Lung (tissue), 12 donors: Measurements from ENCODE around the gene LRRC14B. TPM values are rescaled to one million over a fixed set of nuclear protein-coding genes. Genes with fewer than 3 reads are reported as not detected.
"Not testable (repeated sequence)": the region's sequence is repeated elsewhere in the genome, so short reads cannot be mapped to it uniquely, and the experiment has no call there.

Source experiments
- ATAC-seq: fragments of 200-7000 bp; cut with Tn5 transposase; one replicate; pipeline ENCODE4 v1.9.1; 2020; ENCODE audit warnings: moderate number of reproducible peaks; ENCODE audit not compliant: insufficient read depth, low FRiP score
- DNase-seq, 3 donors: peaks; one replicate each; pipeline ENCODE4 v3.0.0-alpha.2; 2013 to 2017
- H3K27ac ChIP-seq, 2 donors: one replicate each; pipeline ENCODE4 v1.5.1; 2013; ENCODE audit warnings: mild to moderate bottlenecking in 2 of 2, moderate library complexity in 2 of 2, control low read depth in 1 of 2, inconsistent platforms in 1 of 2, low read depth in 1 of 2, low read length in 1 of 2
- H3K27me3 ChIP-seq, 3 donors: one replicate each; pipeline ENCODE4 v1.5.1; 2013; ENCODE audit warnings: low read length in 2 of 3; ENCODE audit not compliant: control insufficient read depth in 3 of 3, insufficient read depth in 3 of 3
- H3K36me3 ChIP-seq, 4 donors: one replicate each; pipeline ENCODE4 v1.5.1; 2013; ENCODE audit warnings: low read length in 4 of 4, mild to moderate bottlenecking in 1 of 4, moderate library complexity in 1 of 4; ENCODE audit not compliant: control insufficient read depth in 4 of 4, insufficient read depth in 4 of 4
- H3K4me1 ChIP-seq, 5 donors: one replicate each; pipeline ENCODE4 v1.5.1; 2013; ENCODE audit warnings: low read length in 5 of 5, mild to moderate bottlenecking in 2 of 5, moderate library complexity in 1 of 5; ENCODE audit not compliant: control insufficient read depth in 5 of 5, insufficient read depth in 5 of 5
- H3K4me3 ChIP-seq: one replicate; pipeline ENCODE4 v1.5.1; 2013; ENCODE audit warnings: mild to moderate bottlenecking, control low read depth, moderate library complexity
- H3K9ac ChIP-seq, 2 donors: one replicate each; pipeline ENCODE4 v1.5.1; 2013; ENCODE audit warnings: low read length in 2 of 2, control low read depth in 1 of 2; ENCODE audit not compliant: insufficient read depth in 1 of 2
- H3K9me3 ChIP-seq, 4 donors: one replicate each; pipeline ENCODE4 v1.5.1; 2013; ENCODE audit warnings: low read length in 3 of 4, mild to moderate bottlenecking in 1 of 4, moderate library complexity in 1 of 4; ENCODE audit not compliant: control insufficient read depth in 4 of 4, insufficient read depth in 3 of 4
- CTCF ChIP-seq: IDR thresholded peaks from 2 replicates; pipeline ENCODE4 v1.5.1; 2012; ENCODE audit warnings: mild to moderate bottlenecking; ENCODE audit errors: control extremely low read depth, extremely low read depth
- WGBS, 2 donors: extraction: QIAGEN DNeasy Blood & Tissue Kit; methylation state at CpG; one replicate each; pipeline ENCODE4 v1.1.7; 2013; 5-methylcytosine and 5-hydroxymethylcytosine counted together
- polyA plus RNA-seq, 2 donors: library from polyadenylated mRNA; stranded (reverse); fragments of 200-250 nt; gene quantifications; one replicate each; pipeline ENCODE4 v1.2.1, GENCODE V29; 2013
- total RNA-seq, 2 donors: library from RNA; depleted of rRNA in 1 of 2; stranded (reverse); fragments of >200 nt in 1 of 2; gene quantifications; one replicate each; pipeline ENCODE4 v1.2.1, GENCODE V29; 2014 to 2021
- donor health status: control.
- donor health status: control.
- donor health status: Bipolar disorder and iron deficiency.
- donor health status: healthy.
- donor health status: DM: yes; HTN: yes; CAD: no.

LRRC14B gene
- total and polyA plus RNA-seq, 4 donors: 0.14 TPM; not detected in 3

DNA sequence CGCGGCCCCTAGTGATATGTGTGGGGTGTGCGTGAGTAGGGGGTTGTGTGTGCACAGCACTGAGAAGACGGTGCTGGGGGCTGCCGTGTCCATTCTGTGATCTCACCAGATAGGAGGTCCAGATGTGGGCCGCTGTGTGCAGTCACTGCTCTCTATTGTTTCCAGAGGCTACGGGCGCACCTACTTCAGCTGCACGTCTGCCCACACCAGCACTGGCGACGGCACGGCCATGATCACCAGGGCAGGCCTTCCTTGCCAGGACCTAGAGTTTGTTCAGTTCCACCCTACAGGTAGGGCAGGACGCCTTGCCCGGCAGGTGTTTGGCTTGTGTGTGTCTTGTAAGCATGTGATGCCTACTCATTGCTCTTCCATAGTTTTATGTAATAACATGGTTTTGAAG, 39.4 kb downstream of the LRRC14B start:
- H3K36me3 ChIP-seq: peaks cover 21 to 50% (median 30%) of the 10 kb centered on the region in 4 donors
- no peaks in the 10 kb centered on the region for H3K4me1 ChIP-seq
- no peak for TF ChIP-seq CTCF
- no peak for ATAC-seq
- H3K9ac ChIP-seq: no peak overlapping the region
- no peaks in the 10 kb centered on the region for H3K27me3 ChIP-seq
- H3K4me3 ChIP-seq: no peak overlapping the region
- no peaks in the 10 kb centered on the region for H3K9me3 ChIP-seq
- WGBS, 2 donors: 94 to 96% methylated on average over 14 of the region's 14 CpGs
- DNase-seq: no peak
- no peak overlapping the region for H3K27ac ChIP-seq

- Histone ChIP-seq H3K9me3 (no peaks in the 10 kb centered on the region), H3K9ac (no peak overlapping the region), H3K27ac (no peak overlapping the region), H3K4me3 (no peak overlapping the region), H3K36me3 (peaks cover 13 to 47% (median 26%) of the 10 kb centered on the region in 4 donors), H3K4me1 (no peaks in the 10 kb centered on the region), H3K27me3 (no peaks in the 10 kb centered on the region)
- no peak for ATAC-seq
- 85 to 87% methylated on average over 13 of the region's 13 CpGs for WGBS, 2 donors
- no peak for TF ChIP-seq CTCF
- DNase-seq: no peak
Observed at GRCh38 chr5:231661-232060, 40.4 kb downstream of the LRRC14B start.

DNA sequence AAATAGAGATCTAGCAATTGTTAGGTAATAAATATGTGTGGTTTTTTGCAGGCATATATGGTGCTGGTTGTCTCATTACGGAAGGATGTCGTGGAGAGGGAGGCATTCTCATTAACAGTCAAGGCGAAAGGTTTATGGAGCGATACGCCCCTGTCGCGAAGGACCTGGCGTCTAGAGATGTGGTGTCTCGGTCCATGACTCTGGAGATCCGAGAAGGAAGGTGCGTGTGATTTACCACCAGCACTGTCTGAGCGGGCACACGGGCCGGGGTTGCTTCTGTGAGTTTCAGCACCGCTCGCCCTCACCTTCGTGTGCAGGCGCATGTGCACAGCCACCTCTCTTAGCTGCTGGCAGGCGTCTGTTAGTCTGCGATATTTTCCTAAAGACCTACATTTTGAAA, 42.1 kb downstream of the LRRC14B start:
- H3K36me3 ChIP-seq: peaks cover 9 to 40% (median 21%) of the 10 kb centered on the region in 4 donors

DNA sequence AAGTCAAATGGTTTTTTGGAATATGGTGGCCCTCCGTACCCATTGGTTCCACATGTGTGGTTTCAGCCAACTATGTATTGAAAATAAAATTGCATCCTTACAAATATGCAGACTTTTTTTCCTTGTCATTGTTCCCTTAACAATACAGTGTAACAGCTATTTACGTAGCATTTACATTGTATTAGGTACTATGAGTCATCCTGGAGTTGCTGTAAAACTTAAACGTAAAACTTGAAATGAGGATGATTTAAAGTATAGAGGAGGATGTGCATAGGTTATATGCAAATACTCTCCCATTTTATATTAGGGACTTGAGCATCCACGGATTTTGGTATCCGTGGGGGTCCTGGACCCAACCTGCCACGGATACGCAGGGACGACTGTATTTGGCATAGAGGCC, 43.2 kb downstream of the LRRC14B start:
- Histone ChIP-seq H3K9me3 (no peaks in the 10 kb centered on the region), H3K4me3 (no peak overlapping the region), H3K27ac (no peak overlapping the region), H3K4me1 (no peaks in the 10 kb centered on the region), H3K36me3 (peaks cover 6 to 39% (median 17%) of the 10 kb centered on the region in 4 donors), H3K9ac (no peak overlapping the region), H3K27me3 (no peaks in the 10 kb centered on the region)
- DNase-seq (no peak), ATAC-seq (no peak)
- no peak for TF ChIP-seq CTCF
- WGBS, 2 donors: 86 to 94% methylated on average over 8 of the region's 8 CpGs

More for the DNA sequence above, 42.1 kb downstream of the LRRC14B start:
- H3K9ac ChIP-seq, H3K4me3 ChIP-seq, H3K27ac ChIP-seq, H3K27me3 ChIP-seq, ATAC-seq, H3K9me3 ChIP-seq, DNase-seq, H3K4me1 ChIP-seq: not testable (repeated sequence)
- 94 to 97% methylated on average over 20 of the region's 20 CpGs for WGBS, 2 donors

GRCh38 chr5:235527-235926, 44.2 kb downstream of the LRRC14B start:
- peaks cover 12 to 40% (median 15%) of the 10 kb centered on the region in 4 donors for H3K36me3 ChIP-seq
- not testable (repeated sequence) for ATAC-seq

GRCh38 chr5:237931-238330, 46.6 kb downstream of the LRRC14B start:
- ATAC-seq, H3K27ac ChIP-seq, H3K4me1 ChIP-seq, H3K4me3 ChIP-seq, H3K9me3 ChIP-seq, H3K27me3 ChIP-seq, H3K9ac ChIP-seq, DNase-seq: not testable (repeated sequence)
- H3K36me3 ChIP-seq: peaks cover 9 to 37% (median 30%) of the 10 kb centered on the region in 4 donors
- 98 to 99% methylated on average over 8 of the region's 8 CpGs for WGBS, 2 donors

More at GRCh38 chr5:235527-235926, 44.2 kb downstream of the LRRC14B start:
- not testable (repeated sequence) for H3K9me3 ChIP-seq, H3K9ac ChIP-seq, DNase-seq, H3K4me3 ChIP-seq, H3K4me1 ChIP-seq, H3K27me3 ChIP-seq, H3K27ac ChIP-seq
- 94 to 98% methylated on average over 7 of the region's 9 CpGs for WGBS, 2 donors
